Choroid plexus epithelial cell (primary cell): ENCODE measurements around the gene ZRANB3.
A peak's percentile ranks its signal among the peaks of the same experiment; 100 is the strongest.
"Not testable (repeated sequence)": the region's sequence is repeated elsewhere in the genome, so short reads cannot be mapped to it uniquely, and the experiment has no call there.

ENCODE experiments used
- DNase-seq: peaks from one replicate; pipeline ENCODE4 v3.0.0-alpha.2; 2010; ENCODE audit warnings: low read depth
- H3K4me3 ChIP-seq: 2 replicates; pipeline ENCODE4 v1.5.1; 2011; ENCODE audit warnings: low read depth, mild to moderate bottlenecking, control low read depth, low read length, moderate library complexity
- TF ChIP-seq, protein P1 (sequence below): conservative IDR thresholded peaks from 2 replicates; pipeline ENCODE4 v1.5.1; 2011; ENCODE audit warnings: low read depth, mild to moderate bottlenecking, control low read depth, inconsistent platforms, low read length, moderate library complexity

Gene ZRANB3

DNA sequence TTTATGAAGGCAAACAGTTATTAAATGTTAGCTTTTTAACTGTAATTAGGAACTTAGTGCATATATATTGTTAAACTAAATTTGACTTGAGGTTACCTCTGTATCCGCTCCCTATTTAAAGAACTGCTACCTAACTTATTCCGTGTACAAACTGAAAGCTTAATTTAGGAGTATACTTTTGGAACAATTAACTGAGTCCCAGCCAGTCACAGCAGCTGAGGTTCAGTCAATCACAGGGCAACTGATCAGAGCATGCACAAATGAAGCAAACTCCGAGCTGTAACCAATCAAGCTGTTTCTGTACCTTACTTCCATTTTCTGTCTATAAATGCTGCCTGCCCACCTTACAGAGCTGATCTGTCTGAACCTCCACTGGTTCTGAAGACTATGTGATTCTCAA lies 417.7 kb downstream of the ZRANB3 start:
- DNase-seq, result no peak
- H3K4me3 ChIP-seq, result no peak overlapping the region
- TF ChIP-seq, protein P1, sequence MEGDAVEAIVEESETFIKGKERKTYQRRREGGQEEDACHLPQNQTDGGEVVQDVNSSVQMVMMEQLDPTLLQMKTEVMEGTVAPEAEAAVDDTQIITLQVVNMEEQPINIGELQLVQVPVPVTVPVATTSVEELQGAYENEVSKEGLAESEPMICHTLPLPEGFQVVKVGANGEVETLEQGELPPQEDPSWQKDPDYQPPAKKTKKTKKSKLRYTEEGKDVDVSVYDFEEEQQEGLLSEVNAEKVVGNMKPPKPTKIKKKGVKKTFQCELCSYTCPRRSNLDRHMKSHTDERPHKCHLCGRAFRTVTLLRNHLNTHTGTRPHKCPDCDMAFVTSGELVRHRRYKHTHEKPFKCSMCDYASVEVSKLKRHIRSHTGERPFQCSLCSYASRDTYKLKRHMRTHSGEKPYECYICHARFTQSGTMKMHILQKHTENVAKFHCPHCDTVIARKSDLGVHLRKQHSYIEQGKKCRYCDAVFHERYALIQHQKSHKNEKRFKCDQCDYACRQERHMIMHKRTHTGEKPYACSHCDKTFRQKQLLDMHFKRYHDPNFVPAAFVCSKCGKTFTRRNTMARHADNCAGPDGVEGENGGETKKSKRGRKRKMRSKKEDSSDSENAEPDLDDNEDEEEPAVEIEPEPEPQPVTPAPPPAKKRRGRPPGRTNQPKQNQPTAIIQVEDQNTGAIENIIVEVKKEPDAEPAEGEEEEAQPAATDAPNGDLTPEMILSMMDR, result no peak

DNA sequence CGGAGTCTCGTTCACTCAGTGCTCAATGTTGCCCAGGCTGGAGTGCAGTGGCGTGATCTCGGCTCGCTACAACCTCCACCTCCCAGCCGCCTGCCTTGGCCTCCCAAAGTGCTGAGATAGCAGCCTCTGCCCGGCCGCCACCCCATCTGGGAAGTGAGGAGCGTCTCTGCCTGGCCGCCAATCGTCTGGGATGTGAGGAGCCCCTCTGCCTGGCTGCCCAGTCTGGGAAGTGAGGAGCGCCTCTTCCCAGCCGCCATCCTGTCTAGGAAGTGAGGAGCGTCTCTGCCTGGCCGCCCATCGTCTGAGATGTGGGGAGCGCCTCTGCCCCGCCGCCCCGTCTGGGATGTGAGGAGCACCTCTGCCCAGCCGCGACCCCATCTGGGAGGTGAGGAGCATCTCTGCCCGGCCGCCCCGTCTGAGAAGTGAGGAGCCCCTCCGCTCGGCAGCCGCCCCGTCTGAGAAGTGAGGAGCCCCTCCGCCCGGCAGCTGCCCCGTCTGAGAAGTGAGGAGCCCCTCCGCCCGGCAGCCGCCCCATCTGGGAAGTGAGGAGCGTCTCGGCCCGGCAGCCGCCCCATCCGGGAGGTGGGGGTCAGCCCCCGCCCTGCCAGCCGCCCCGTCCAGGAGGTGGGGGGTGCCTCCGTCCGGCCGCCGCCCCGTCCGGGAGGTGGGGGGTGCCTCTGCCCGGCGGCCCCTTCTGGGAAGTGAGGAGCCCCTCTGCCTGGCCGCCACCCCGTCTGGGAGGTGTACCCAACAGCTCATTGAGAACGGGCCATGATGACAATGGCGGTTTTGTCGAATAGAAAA lies 425.3 kb downstream of the ZRANB3 start:
- not testable (repeated sequence) for DNase-seq, H3K4me3 ChIP-seq

DNA sequence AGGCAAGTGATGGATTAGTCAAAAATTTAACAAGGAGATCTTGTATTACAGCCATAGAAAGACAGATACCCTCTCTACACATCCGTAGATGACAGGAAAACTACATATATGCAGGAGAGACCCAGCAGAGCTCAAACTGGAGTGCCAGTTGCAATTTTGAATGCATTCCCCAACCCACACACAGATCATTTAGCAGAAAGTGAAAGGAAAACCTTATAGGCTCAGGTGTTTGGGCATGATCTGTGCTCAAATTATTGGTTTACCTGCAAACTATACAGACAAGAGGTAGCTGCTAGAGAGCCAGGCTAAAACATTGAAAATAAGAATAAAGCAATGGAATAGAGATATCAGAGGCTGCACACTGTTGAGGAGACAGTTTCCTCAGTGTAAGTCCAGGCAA lies 427.2 kb downstream of the ZRANB3 start:
- DNase-seq, result no peak
- no peak overlapping the region for H3K4me3 ChIP-seq
- TF ChIP-seq, protein P1, result no peak

DNA sequence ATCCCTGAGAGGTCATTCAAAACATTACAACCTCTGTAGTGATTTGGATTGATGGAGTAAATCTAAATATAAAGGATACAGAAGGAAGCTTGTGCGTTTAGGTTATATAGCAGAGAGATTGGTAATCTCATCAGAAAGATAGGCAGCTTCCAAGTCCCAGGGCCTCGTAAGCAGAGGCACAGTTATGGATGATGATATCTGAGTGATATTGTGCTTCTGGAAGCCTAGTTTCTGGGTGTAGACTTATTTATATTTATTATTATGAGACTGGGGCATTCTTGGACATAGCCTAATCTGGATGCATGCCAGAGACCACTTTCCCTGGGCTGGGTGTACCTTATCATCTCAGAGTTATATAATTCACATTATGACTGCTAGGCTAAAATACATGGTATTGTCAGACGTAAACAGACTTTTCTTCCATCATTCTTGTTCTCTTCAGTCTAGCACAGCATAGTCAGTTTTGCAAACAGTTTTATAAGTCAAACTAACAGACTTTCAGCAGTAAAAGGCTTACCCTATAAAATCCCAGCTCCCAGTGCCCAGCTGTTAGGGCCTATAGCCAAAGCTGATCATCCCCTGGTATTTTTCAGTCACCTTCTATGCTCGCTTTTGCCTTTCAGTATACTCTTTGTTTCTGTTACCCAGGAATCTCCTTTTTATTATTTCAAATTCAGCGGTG lies 431.1 kb downstream of the ZRANB3 start:
- TF ChIP-seq, protein P1, result no peak
- no peak overlapping the region for H3K4me3 ChIP-seq
- no peak for DNase-seq

DNA sequence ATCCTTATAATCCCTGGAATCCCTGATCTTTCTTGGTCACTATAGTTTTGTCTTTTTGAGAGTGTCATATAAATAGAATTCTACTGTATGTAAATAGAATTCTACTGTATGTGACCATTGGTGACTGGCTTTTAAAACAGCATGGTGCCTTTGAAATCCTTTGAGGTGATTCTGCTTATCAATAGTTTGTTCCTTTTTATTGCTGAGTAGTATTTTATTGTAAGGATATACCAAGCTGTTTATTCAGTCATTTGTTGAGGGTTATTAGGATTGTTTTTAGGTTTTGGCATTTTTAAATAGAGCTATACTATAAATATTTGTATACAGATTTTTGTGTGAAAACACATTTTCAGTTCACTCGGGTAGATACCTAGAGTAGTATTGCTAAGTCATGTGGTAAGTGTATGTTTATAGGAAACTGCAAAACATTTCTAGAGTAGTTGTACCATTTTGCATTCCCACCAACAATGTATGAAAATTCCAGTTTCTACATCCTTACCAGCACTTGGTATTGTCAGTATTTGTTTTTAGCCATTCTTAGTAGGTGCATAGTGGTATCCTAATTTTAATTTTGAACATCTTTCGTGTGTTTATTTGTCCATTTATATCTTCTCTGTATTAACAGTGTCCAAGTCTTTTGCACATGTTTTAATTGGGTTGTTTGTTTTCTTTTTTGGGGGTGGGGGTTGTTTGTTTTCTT lies 433.3 kb downstream of the ZRANB3 start:
- no peak for DNase-seq
- TF ChIP-seq, protein P1, result no peak
- no peak overlapping the region for H3K4me3 ChIP-seq

DNA sequence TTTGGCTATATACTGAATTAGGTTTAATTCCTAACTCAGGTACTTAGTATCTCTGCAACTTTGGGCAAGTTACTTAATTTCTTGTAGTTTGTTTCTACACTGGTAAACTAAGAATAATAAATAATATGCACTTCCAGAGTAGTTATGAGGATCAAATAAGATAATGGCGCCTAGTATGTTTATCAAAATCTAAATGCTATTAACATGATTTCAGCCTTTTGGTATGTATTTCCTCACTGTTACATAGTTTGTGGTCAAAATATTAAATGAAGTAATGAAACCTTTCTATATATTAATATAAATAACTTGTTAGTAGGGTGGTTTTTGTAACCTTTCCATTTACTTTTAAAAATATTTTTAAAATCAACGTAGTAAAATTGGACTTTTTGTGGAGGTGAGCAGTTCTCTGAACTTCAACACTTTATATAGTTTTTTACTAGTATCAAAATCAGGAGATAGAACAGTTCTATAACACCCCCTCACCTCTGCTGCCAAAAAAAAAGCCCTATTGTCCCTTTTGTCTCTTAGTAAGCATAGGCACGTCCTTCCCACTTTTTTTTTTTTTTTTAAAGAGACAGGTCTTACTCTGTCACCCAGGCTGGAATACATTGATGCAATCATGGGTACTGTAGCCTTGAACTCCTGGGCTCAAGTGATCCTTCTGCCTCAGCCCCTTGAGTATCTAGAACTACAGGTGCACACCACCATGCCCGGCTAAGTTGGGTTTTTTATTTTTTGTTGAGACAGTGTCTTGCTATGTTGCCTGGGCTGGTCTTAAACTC lies 434.2 kb downstream of the ZRANB3 start:
- TF ChIP-seq, protein P1, result no peak
- no peak overlapping the region for H3K4me3 ChIP-seq
- peak; percentile 54 for DNase-seq

DNA sequence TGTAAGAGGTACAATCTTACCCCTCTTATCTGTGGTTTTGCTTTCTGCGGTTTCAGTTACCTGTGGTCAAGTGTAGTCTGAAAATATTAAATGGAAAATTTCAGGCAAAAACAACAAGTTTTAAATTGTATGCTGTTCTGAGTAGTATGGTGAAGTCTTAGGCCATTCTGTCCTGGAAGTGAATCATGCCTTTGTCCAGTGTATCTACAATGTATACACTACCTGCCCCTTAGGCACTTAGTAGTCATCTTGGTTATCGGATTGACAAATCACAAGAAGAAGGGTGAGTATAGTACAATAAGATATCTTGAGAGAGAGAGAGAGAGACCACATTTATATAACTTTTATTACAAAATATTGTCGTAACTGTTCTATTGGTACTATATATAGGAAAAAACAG lies 435.4 kb downstream of the ZRANB3 start:
- TF ChIP-seq, protein P1, result no peak
- no peak overlapping the region for H3K4me3 ChIP-seq
- no peak for DNase-seq
